SU-DHL-6 (cell line): ENCODE measurements around the gene TMEM121B.

Experiments used
- H2AFZ ChIP-seq: fragments of 200-600 bp; sonication (generic); 2 replicates; pipeline ENCODE4 v1.6.1; 2014; ENCODE audit warnings: low read depth, mild to moderate bottlenecking, moderate library complexity, mixed read lengths, antibody characterized with exemption, low read length; ENCODE audit not compliant: severe bottlenecking
- H3F3A ChIP-seq: fragments of 200-600 bp; shearing (Covaris generic); 2 replicates; pipeline ENCODE4 v1.6.0; 2016; ENCODE audit warnings: antibody characterized with exemption, mild to moderate bottlenecking; ENCODE audit not compliant: insufficient read depth
- H3K27ac ChIP-seq: fragments of 200-600 bp; sonication (generic); 2 replicates; pipeline ENCODE4 v1.5.1; 2016; ENCODE audit warnings: low read depth, mild to moderate bottlenecking, low read length, moderate library complexity, mixed read lengths
- H3K27me3 ChIP-seq: fragments of 200-600 bp; sonication (generic), shearing (Covaris generic); 2 replicates; pipeline ENCODE4 v1.6.0; 2014; ENCODE audit warnings: mild to moderate bottlenecking, low read length
- H3K36me3 ChIP-seq: fragments of 200-600 bp; sonication (generic); 2 replicates; pipeline ENCODE4 v1.6.1; 2014; ENCODE audit warnings: mild to moderate bottlenecking, low read length, mixed read lengths
- H3K4me2 ChIP-seq: fragments of 300-600, 200-600 bp; shearing (Covaris generic), sonication (generic); 2 replicates; pipeline ENCODE4 v1.6.0; 2014; ENCODE audit warnings: low read length, low read depth, mild to moderate bottlenecking; ENCODE audit not compliant: poor library complexity, severe bottlenecking
- H3K4me3 ChIP-seq: fragments of 200-600 bp; sonication (generic); 2 replicates; pipeline ENCODE4 v1.5.1; 2014; ENCODE audit warnings: antibody characterized with exemption, low read length, mild to moderate bottlenecking, mixed read lengths; ENCODE audit not compliant: insufficient read depth, poor library complexity, severe bottlenecking
- H3K79me2 ChIP-seq: fragments of 200-600 bp; sonication (generic); 2 replicates; pipeline ENCODE4 v1.6.1; 2014; ENCODE audit warnings: mild to moderate bottlenecking, low read length, moderate library complexity; ENCODE audit not compliant: insufficient read depth
- H3K9ac ChIP-seq: fragments of 200-600 bp; sonication (generic); 2 replicates; pipeline ENCODE4 v1.7.0; 2014; ENCODE audit warnings: mild to moderate bottlenecking, low read length
- H3K9me2 ChIP-seq: fragments of 200-600 bp; sonication (generic); replicated peaks from 2 replicates; pipeline ENCODE4 v1.6.1; 2014; ENCODE audit warnings: low read length; ENCODE audit not compliant: insufficient read depth
- H3K9me3 ChIP-seq: fragments of 200-600 bp; sonication (generic); 2 replicates; pipeline ENCODE4 v1.6.1; 2014; ENCODE audit warnings: low read length, mixed read lengths; ENCODE audit not compliant: insufficient read depth
- H4K20me1 ChIP-seq: fragments of 200-600 bp; sonication (generic); 2 replicates; pipeline ENCODE4 v1.6.1; 2014; ENCODE audit warnings: low read depth, mild to moderate bottlenecking, antibody characterized with exemption, low read length, moderate library complexity, mixed read lengths
- CTCF ChIP-seq: fragments of 200-600 bp; sonication (generic); IDR thresholded peaks from one replicate; pipeline ENCODE4 v1.5.1; 2017; ENCODE audit warnings: antibody characterized with exemption, mild to moderate bottlenecking, low read length, moderate library complexity; ENCODE audit not compliant: insufficient read depth, poor library complexity, severe bottlenecking
- EZH2phosphoT487 ChIP-seq: fragments of 200-600 bp; sonication (generic), shearing (Covaris generic); conservative IDR thresholded peaks from 2 replicates; pipeline ENCODE4 v1.6.1; 2018; ENCODE audit warnings: mild to moderate bottlenecking, antibody characterized with exemption, low read length, moderate library complexity, mixed read lengths

TMEM121B gene

GRCh38 chr22:17108256-17109112, 12.7 kb downstream of the TMEM121B start:
- no peaks in the 10 kb centered on the region for H4K20me1 ChIP-seq
- no peak overlapping the region for H3K27ac ChIP-seq

GRCh38 chr22:17107547-17107810, 13.7 kb downstream of the TMEM121B start:
- H3K79me2 ChIP-seq, result no peaks in the 10 kb centered on the region
- H3K27me3 ChIP-seq, result no peaks in the 10 kb centered on the region
- H4K20me1 ChIP-seq, result no peaks in the 10 kb centered on the region
- no peaks in the 10 kb centered on the region for H3K36me3 ChIP-seq
- no peaks in the 10 kb centered on the region for H3F3A ChIP-seq
- no peak overlapping the region for H2AFZ ChIP-seq
- no peak overlapping the region for H3K9ac ChIP-seq
- no peak overlapping the region for H3K27ac ChIP-seq
- no peak overlapping the region for H3K4me2 ChIP-seq
- no peaks in the 10 kb centered on the region for H3K9me3 ChIP-seq
- H3K4me3 ChIP-seq, result no peak overlapping the region
- no peaks in the 10 kb centered on the region for H3K9me2 ChIP-seq
- TF ChIP-seq EZH2phosphoT487 (no peak), CTCF (no peak)

More at GRCh38 chr22:17108256-17109112, 12.7 kb downstream of the TMEM121B start:
- Histone ChIP-seq H3F3A (no peaks in the 10 kb centered on the region), H3K4me3 (no peak overlapping the region), H3K9me2 (no peaks in the 10 kb centered on the region), H2AFZ (no peak overlapping the region), H3K9me3 (no peaks in the 10 kb centered on the region), H3K79me2 (no peaks in the 10 kb centered on the region), H3K27me3 (no peaks in the 10 kb centered on the region), H3K4me2 (no peak overlapping the region), H3K36me3 (no peaks in the 10 kb centered on the region), H3K9ac (no peak overlapping the region)
- TF ChIP-seq EZH2phosphoT487, result no peak
- no peak for TF ChIP-seq CTCF

GRCh38 chr22:17106785-17107546, 14.2 kb downstream of the TMEM121B start:
- H3K9me2 ChIP-seq, result no peaks in the 10 kb centered on the region
- TF ChIP-seq CTCF, result no peak
- TF ChIP-seq EZH2phosphoT487, result no peak
- no peak overlapping the region for H3K4me2 ChIP-seq
- H2AFZ ChIP-seq, result no peak overlapping the region
- no peaks in the 10 kb centered on the region for H3K79me2 ChIP-seq
- H3K9ac ChIP-seq, result no peak overlapping the region
- no peaks in the 10 kb centered on the region for H4K20me1 ChIP-seq
- H3K4me3 ChIP-seq, result no peak overlapping the region
- H3K36me3 ChIP-seq, result no peaks in the 10 kb centered on the region
- no peaks in the 10 kb centered on the region for H3F3A ChIP-seq
- H3K27ac ChIP-seq, result no peak overlapping the region
- no peaks in the 10 kb centered on the region for H3K27me3 ChIP-seq
- no peaks in the 10 kb centered on the region for H3K9me3 ChIP-seq
